HPDE6-E6E7 (cell line): ENCODE data around the gene TBC1D2B.
"Not testable (repeated sequence)": the region's sequence is repeated elsewhere in the genome, so short reads cannot be mapped to it uniquely, and the experiment has no call there.

Experiments
- DNase-seq: peaks from one replicate; pipeline ENCODE4 v3.0.0; 2011; ENCODE audit warnings: missing footprints; ENCODE audit errors: extremely low spot score

The TBC1D2B gene

DNA sequence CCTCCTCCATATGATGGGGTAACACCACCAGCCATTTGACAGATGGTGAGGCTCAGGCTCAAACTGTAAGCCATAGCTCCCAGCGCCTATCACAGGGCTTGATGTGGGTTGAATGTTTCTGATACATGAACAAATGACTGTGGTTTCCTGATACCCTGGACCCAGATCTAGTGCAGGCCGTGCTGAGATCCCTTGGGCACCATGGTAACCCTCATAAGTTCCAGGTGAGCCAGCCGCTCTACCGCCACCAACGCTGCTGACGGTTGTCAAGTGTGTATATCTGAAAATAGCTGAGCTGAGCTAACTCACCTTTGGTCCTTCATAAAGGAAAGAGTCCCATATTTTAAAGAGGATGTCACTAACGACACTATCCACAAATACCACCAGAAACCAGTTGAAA is 74.5 kb downstream of the TBC1D2B start:
- no peak for DNase-seq

- no peak for DNase-seq
These were observed 75.9 kb downstream of the TBC1D2B start for GRCh38 chr15:78001656-78002055.

DNA sequence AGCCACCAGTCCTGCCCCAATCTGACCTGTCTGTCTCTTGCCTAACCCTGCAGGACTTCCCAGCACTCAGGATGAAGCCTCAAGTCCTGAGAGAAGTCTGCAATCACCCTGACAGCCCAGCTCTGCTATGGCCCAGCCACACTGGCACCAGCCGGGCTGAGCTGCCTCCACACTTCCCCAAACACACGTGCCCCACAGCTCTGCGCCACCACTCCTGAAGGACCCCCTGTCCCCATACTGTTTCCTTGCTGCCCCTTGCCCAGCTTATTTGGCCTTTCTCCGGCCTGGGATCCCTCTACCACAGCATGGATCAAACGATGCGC is 76.6 kb downstream of the TBC1D2B start:
- DNase-seq = no peak

GRCh38 chr15:78000091-78000926 is 77.2 kb downstream of the TBC1D2B start:
- peak; percentile 22 for DNase-seq

DNA sequence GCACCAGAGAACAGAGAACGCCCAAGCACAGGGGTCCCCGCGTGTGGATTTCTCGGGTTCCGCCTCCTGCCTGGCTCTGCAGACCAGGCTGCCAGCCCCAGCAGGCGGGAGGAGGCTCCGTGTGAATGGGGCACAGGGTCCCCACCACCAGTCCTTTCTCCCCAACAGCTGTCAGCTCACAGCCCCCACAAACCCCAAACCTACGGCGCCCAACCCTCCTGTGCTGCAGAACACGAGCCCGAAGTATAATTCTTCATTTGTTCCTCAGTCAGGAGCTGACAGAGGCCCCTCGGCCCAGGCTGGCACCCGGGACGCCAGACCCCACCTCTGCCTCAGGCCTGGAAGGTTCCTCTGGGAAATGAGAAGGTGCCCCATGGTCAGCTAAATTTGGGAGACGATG is 78.0 kb downstream of the TBC1D2B start:
- DNase-seq = no peak

DNA sequence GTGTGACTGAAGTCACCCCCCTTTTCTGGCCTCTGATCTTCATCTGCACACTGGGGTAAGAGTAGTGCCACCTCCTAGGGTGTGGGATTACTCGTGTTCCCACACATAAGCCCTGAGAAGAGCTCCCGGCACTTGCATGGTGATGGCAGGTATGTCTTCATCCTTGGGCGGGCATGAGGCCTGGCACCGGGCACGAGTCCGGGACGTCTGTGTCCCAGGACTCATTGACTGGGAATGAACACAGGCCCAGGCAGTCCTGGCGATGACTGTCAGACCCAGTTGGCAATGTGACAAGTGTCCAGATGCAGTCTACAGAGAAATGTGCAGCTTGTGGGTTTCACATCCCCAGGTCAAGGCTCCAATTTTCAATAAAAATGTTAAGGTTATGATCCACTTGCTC is 78.9 kb downstream of the TBC1D2B start:
- DNase-seq = no peak

- DNase-seq = not testable (repeated sequence)
These were observed 79.6 kb downstream of the TBC1D2B start for GRCh38 chr15:77997761-77998554.

DNA sequence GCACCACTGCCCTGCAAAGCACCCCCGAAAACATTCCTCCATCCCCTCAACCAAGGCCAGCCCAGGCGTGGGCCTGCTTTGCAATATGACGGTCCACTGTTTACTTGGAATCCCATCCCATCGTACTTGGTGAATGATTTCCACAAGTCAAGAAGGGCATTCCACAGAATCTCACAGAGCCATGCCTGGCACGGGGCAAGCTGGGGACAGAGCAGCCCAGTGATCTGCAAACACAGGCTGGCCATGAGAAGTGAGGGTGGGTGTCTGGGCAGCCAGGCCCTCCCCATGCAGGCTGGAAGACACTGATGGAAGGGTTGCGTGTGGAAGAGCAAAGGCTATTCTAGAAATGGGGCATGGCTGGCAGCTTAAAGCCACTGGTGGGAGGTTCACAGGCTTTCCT is 80.3 kb downstream of the TBC1D2B start:
- DNase-seq = not testable (repeated sequence)

- not testable (repeated sequence) for DNase-seq
These were observed 80.8 kb downstream of the TBC1D2B start for GRCh38 chr15:77996713-77997171.

DNA sequence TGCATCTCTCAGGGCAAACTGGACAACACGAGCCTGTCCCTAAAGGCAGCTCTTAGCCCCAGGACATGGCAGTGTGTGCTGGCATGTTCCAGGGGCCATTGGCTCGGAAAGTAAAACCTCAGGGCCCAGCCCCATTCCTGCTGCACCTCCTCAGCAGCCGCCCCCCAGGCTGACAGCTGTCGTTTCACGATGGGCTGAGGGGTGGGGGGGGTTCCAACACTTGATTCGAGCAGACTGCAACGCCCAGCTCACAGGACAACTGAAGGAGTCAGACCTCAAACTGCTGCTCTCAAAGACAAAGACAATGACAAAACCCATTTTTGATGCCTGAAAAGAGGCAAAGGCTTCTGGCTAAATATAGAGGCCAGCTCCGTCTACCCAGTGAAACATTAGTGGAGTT is 81.3 kb downstream of the TBC1D2B start:
- DNase-seq = not testable (repeated sequence)

DNA sequence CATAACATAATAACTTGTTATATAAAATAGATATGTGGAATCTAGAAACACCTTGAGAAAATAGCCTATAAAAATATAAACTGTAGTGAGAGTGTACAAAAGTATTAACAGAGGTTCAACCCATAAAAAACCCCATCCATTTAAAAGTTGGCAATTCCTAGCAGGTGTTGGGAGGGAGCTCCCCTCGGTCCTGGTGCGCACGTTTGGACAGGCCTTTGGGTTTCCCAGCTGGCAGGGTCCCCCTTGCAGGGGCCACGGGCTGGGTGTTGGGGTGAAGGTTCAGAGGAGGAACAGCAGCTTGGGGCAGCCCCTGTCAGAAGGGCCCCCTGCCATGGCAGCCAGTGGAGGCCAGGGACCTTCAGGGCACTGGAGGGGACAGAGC is 82.0 kb downstream of the TBC1D2B start:
- not testable (repeated sequence) for DNase-seq

DNA sequence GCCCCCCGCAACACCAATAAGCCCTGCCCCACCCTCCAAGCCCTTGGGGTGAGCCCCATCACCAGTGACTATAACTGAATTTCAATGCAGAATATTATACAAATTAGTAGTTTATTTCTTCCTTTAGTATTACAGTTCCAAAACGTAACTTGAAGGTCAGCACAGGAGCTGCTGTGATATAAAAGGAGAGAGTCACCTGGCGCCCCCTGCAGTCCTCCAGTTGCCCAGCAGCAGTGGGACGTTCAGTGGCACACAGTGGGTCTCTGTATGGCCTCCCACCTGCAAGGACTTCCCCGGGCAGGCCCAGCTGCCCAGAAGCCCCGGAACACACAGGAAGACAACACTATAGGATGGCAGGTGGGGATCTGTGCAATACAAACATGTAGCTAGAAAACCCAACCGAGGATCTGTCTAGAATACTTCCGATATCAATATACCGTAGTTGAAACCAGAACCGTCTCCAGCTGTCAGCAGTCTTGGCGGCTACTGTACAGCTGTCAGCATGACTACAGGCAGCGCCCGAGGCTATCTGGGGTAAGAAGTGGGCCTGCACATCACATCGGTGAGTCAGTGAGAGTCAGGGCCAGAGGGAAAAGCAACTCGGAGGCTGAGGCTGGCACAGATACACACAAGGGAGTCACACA is 82.5 kb downstream of the TBC1D2B start:
- DNase-seq = not testable (repeated sequence)

DNA sequence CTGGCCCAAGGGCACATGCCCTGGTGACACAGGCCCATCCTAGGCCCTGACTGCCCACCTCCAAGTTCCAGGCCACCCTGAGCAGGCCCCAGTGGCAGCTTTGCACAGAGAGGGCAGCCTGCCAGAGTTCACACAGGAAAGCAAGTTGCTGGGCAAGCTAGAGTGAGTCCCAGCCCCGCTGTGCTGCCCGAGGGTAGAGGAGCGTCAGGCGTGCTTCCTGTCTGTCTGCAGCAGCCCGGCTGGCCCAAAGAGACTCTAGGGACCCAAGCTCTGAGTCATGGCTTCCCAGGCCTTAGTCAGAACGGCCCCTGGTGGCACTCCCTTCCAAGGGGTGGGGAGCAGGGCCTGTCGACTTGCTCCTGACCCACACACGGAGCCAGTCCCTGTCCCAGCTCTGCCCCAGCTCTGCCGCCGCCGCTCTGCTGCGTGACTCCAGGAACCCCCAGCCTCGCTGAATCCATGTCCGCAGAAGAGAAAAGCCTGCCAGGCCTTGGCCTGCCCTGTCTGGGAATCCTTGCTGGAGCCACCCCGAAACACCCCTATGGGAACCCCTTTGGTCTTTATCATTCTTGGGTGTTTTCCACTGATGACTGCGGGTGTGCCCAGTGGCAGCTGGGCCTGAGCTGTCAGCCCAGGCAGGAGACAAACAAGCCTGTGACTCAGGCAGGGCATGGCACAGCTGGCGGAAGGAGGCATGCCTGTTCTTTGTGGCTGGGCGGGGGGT is 83.4 kb downstream of the TBC1D2B start:
- peak; percentile 67 for DNase-seq

- DNase-seq = no peak
These were observed 84.1 kb downstream of the TBC1D2B start for GRCh38 chr15:77993374-77993911.

DNA sequence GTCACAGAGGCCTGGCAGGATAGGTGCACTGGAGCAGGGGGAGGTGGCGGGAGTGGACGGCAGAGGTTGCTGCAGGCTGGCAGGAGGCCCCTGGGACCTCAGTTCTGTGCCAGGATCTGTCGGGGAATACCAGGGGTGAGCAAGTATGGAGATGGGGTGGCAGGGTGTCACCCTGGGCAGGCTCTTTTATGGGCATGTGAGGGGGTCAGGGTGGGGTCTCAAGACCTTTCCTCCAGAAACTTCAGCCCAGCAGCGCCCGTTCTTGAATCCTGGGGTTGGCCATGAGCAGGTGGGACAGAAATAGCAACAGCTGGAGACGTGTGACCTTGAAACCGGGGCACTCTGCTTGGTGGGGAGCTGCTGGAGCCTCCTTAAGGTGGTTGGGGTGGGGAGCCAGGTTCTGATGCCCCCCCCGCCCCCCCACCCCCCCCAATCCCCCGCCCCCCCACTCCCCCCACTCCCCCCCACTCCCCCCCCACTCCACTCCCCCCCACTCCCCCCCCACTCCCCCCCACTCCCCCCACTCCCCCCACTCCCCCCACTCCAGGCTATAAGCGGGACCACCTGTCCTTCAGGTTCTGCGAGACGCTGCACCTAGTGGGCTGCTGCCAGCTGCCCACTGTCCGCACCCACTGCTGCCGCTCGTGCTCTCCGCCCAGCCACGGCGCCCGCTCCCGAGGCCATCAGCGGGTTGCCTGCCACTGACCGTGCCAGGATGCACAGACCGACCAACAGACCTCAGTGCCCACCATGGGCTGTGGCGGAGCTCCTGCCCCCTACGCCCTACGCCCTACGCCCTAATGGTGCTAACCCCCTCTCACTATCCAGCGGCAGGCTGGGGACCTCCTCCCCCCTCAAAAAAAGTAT is 84.9 kb downstream of the TBC1D2B start:
- no peak for DNase-seq

DNA sequence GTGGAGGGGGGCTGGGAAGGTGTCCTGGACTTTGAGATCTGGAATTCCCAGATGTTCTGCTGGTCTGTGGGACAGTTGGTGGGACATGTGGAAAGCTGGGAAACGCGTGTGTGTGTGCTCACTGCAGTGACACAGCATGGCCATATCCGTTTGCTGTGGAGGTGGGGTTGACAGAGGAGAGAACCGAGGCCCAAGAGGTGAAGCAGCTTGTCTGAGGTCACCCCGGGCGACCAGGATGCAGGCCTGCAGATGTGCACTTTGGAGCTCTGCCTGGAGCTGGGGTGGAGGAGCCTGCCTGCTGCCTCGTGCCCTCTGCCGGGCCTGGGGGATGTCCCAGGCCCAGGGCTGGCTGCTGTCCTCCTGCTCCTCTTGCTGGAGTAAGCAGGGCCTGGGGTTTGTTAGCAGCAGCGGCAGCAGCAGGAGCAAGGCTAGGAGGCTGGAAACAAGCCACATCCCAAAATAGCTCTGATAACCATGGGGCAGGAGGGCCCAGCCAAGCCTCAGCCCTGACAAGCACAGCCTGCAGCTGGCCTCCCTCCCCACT is 85.8 kb downstream of the TBC1D2B start:
- not testable (repeated sequence) for DNase-seq

- DNase-seq = no peak
These were observed 86.5 kb downstream of the TBC1D2B start for GRCh38 chr15:77991029-77991406.

GRCh38 chr15:77989296-77990143 is 88.0 kb downstream of the TBC1D2B start:
- DNase-seq = no peak
